ENCODE data around the gene CDYL2.
"Not testable (repeated sequence)": the region's sequence is repeated elsewhere in the genome, so short reads cannot be mapped to it uniquely, and the experiment has no call there.

Gene CDYL2

DNA sequence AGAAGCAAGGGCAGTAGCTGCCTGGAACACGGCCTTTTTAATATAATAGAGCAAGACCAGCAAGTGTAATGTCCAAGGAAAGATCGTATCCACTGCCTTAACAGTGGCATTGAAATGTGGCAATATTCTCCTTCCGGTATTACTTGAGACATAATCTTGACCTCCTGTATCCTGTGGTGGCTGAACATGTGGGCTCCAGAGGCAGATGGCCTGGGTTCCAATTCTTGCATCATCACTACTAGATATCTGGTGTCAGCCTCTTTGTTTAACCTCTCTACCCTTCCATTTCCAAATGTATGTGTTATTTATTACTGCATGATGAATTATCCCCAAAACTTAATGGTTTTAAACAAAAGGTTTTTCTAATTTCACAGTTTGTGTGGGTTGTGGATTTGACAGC, 3.5 kb upstream of the CDYL2 start:
- no peak for DNase-seq

DNA sequence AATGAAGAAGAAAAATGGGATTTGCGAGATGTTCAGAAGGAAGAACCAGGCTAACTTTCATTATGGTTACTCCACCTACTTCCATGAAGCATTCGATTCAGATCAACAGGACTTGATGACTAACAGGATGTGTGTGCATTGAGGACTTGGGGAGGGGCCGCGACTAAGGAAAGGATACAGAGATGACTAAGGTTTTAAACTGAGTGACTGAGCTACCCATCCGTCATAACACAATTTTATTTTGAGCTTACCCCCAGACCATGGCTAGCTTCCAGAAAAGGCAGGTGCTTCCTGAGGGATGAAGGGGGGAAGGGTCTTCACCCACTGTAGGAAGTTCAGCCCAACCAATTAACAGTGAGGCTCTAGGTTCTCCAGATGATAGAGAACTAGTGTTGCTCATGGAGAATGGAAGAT, 2.5 kb upstream of the CDYL2 start:
- no peak for DNase-seq

DNA sequence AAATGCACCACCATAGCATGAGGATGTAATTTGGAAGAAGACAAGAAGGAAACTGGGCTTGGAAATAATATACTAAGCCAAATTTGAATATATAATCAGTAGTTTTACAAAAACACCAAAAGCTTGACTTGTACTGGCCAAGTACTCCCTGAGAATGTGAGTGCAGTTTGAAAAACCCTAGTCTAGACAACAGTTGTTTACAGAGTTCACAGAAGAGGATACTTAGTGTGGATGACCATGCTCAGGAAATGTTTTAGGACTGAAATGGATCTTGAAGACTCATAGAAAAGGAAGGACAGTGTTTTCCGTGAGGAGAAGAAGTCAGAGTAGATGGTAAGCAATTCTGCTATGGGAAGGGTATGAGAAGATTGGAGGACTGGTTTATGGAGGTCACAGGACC, 1.9 kb upstream of the CDYL2 start:
- DNase-seq: no peak

DNA sequence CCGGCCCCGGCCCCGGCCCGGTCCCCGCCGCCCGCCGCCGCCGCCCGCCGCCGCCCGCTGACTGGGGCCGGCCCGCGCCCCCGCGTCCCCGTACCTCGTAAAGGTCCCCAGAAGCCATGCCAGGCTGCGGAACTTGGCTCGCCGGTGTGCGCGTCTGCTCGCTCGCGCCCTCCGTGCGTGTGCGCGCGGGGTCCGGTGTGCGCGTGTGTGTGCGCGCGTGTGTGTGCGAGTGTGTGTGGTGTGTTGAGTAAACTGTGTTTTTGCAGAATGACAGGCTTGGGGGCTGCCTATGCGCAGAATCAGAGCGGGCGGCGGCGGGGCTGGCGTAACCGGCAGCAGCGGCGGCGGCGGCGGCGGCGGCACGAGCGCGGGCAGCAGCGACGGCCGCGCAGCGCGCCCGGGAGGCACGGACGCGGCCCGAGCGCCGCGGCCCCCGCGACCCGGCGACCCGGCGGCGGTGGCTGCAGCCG, 307 bp downstream of the CDYL2 start:
- DNase-seq: peak; percentile 67

DNA sequence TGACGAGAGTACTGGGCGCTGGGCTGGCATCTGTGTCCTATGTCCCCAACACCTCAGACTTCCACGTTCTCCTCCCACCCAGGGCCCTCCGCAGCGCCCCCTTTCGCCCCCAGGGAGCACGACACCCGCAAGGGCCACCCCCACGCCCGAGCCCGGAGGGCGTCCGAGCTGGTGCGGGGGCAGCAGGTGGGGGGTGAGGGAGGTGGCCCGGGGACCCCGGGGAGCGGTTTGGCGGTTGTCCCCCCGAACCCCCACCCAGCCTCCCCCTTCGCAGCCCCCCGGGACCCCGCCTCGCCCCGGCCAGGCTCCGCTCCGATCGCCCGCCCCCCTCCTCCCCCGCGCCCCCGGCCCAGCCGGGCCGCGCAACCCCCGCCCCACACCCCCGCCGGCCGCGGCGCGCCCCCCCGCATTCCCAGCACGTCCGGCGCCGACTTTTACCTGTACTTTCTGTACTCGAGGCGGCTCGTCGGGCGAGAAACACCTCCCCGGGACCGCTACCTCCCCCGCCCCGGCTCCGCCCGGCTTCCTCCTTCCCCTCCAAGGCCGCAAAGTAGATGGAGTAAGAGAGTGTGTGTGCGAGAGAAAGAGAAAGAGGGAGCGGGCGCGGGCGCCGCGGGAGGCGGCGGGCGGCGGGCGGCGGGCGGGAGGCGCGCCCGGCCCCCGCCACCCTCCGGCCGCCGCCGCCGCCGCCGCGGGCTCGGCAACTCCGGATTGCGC, 901 bp downstream of the CDYL2 start:
- peak; percentile 32 for DNase-seq

DNA sequence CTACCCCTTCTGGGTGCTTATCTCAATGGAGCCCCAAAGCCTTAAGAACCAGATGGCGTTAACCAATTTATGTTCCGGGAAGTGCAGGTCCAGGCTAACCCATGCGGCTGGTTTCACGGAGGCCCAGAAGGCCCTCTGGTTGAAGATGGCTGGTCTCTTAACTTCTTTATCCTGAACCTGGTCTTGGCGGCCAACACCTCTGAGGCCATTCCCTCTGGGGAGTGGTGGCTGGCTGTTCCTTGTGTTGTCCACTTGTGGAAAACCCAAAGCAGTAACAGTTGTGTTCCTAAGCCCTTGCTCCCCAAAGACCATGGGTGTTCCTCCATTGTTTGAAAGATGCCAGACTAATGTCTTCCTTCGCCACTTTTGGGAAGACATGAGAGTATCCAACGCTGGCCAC, 1.5 kb downstream of the CDYL2 start:
- no peak for DNase-seq

DNA sequence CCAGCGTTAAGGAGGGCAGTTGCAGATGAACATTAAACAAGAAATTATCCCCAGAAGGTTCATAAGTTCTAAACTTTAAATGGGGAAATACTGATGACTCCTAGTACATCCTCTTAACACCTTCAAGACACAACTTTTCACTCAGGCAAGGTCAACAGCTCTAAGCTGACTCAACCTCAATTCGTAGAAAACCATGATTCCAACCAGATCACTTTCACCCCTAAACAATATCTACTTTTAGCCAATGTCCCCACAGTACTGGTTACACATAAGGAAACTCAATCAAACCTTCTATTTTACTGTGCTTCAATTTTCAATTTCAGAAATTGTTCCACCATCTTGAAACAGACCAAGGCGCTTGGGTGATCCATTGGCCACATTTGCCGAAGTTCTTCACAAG, 2.3 kb downstream of the CDYL2 start:
- no peak for DNase-seq

DNA sequence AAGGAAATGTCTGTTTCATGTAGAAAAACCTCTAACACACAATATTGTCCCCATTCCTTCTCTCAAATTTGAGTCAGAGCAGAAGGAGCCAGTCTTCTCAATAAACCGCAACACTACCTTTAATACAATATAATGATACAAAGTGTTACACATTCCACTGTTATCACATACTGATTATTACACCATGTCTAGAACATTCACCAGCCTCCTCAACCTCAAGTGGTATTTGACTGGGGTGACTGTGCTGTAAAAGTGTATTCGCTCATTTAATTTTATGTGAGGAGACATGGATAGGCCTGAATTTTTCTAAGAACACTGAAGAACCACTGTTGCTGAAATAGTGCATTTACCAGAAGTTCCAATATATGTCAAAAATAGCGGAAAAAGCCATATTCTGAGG, 10.3 kb downstream of the CDYL2 start:
- no peak for DNase-seq

DNA sequence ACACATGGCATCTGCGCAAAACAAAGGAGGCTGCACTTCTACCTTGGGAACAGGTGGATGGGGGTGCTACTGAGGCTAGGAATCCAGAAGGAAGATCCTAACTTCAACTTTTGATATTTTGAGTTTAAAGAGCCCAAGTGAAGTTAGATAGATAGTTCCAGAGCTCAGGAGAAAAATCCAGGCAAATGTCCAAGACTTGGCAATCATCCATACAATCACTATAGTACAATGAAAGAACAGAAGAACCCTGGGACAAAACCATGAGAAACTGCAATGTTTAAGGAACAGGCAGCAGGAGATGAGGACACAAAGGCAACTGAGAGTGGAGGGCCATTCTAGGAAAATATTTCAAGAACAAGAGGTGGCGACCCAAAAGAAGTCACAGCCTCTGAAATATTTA, 12.4 kb downstream of the CDYL2 start:
- no peak for DNase-seq

DNA sequence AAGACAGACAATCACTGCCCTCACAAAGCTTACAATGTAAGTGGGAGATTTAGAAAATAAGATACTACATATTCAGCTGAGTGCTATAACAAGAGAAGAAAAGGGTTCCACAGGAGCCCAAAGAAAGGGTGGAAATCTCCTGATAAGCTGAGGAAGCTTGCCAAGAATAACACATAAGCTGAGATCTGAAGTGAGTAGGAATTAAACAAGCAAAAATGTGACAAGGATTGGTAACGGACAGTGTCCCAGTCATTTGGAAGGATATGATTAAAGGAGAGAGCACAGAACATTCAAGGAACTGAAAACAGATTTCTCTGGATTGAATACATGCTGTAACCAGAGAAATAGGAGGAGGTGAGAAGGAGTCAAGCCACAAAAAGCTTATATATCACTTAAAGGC, 13.0 kb downstream of the CDYL2 start:
- no peak for DNase-seq

DNA sequence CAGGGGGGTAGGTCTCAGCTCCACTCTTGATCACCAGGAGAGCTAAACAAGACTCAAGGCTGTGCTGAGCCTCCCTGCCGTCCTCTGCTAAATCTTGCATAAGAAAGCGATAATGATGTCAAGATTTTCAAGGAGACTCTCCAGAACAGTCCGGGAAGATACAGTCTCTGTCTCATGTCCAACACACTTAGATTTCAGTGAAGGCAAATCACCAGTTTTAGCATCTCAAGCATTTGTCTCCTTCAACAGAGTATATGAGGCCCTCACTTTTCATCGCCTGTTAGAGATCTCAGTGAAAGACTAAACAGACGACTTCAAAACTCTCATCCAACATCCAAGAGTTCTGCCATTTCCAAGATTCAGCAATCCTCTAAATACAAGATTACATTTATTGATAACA, 13.6 kb downstream of the CDYL2 start:
- no peak for DNase-seq

DNA sequence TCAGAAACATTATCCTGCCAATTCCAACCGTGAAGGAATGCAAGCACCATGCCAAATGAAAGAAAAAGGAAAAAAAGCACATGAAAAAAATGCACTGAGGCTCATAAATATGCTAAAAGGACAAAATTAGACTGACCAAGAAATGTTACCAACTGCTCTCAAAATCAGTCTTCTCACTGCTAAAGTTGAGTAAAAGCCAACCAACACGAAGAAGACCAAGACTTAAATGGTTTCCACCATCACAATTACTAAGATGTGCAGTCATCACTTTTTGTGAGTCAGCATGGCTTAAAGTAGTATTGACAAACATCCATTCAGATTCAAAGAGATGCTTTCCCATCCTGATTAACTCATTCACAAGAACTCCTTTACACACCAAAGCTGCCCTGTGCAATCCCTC, 16.4 kb downstream of the CDYL2 start:
- no peak for DNase-seq

DNA sequence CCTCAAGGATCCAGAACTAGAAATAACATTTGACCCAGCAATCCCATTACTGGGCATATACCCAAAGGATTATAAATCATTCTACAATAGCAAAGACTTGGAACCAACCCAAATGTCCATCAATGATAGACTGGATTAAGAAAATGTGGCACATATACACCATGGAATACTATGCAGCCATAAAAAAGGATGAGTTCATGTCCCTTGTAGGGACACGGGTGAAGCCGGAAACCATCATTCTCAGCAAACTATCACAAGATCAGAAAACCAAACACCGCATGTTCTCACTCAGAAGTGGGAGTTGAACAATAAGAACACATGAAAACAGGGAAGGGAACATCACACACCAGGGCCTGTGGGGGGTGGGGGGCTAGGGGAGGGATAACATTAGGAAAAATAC, 17.8 kb downstream of the CDYL2 start:
- DNase-seq: not testable (repeated sequence)

DNA sequence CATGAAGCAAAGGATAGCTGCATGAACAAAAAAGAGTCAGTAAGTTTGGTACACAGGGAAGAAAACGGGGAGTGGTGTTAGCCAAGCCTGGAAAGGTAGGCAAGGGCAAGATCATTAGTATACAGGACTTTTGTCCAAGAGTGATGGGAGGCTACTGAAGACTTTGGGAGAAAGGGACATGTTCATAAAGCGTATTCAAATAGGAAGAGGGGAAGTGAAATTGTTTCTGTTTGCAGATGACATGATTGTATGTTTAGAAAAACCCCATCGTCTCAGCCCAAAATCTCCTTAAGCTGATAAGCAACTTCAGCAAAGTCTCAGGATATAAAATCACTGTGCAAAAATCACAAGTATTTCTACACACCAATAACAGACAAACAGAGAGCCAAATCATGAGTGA, 19.4 kb downstream of the CDYL2 start:
- no peak for DNase-seq

DNA sequence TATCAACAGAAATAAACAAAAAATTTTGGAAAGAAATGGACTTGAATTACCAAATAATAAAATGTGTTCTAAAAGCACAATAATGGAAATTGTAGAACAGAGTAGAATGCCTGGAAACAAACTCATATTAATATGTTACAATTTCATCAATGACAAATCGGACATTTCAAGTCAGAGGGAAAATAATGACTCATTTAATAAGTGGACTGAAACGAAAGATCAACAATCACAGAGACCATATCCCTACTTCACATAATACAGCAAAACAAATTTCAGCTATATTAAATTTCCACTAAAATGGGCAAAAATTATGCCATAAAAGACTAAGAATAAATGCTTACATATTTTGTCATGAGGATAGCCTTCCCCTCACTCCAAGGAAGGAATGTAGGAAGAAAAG, 25.7 kb downstream of the CDYL2 start:
- no peak for DNase-seq

DNA sequence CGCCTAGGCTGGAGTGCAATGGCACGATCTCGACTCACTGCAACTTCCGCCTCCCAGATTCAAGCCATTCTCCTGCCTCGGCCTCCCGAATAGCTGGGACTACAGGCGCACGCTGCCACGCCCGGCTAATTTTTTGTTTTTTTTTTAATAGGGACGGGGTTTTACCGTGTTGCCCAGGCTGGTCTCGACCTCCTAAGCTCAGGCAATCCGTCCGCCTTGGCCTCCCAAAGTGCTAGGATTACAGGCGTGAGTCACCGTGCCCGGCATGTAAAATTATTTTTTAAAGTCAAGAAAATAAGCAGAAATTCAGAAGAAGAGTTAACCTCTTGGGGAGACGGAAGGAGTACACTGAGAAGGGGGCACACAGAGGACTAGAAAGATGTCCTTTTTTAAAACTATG, 27.5 kb downstream of the CDYL2 start:
- no peak for DNase-seq

DNA sequence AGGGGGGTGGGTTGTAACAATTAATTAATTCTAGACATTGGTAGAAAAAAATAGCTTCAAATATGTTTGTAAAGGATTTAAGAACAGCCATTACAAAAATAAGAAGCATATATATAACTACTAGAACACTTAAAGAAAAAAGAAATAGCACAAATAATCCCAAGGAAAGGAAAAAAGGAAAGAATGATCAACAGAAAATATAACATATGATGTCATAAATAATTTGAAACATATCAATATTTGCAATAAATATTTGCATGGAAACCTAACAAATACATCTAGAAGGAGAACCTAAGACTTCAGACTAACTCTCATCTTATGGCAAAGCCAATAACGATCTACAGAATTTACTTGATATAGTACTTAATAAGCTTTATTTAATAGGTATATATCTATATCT, 28.9 kb downstream of the CDYL2 start:
- DNase-seq: no peak

DNA sequence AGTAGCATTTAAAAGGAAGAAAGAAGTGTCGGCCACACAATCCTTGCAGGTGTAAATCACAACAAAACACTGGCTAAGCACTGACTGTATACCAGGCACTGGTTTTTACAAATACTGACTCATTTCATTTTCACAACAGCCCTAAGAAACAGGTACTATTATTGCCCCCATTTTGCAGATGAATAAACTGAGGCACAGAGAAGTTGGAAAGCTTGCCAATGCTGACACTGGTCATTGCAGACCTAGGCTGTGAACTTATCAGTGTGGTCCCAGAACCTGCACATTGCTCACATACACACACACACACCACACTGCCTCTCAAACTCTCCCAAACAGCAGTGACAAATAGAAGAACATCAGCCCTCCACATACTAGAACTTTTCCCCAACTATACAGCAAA, 37.6 kb downstream of the CDYL2 start:
- DNase-seq: no peak

DNA sequence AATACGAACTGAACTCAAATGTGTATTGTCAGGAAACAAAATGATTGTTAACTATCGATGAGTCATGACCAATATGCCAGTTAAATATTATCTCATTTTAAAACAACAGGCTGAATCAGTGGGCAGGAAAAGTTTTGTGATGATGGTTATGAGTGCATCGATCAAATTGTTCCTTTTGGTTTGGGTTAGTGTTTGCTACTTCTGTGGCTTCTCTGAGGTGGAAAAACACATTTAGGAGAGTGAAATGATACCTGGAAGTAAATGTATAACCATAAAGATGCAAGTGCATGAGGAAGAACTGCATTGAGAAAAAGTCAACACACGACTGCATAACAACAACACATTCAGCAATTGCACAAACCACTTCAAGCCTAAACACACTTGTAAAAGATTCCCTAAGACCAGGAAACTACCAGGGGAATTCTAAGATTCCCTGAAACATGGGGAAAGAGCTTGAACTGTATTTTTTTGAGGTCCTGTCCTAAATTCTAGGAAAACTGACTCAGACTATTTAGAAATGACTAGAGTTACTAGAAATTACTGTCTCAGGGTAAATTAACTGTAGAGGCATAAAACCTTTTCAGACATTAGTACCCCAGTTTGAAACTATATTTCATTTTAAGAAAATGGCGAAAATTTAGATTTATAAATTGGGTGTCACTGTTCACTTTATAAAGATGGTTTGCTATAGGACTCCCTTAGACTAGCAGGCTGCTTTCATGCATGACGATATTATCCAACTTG, 44.8 kb downstream of the CDYL2 start:
- DNase-seq: no peak

DNA sequence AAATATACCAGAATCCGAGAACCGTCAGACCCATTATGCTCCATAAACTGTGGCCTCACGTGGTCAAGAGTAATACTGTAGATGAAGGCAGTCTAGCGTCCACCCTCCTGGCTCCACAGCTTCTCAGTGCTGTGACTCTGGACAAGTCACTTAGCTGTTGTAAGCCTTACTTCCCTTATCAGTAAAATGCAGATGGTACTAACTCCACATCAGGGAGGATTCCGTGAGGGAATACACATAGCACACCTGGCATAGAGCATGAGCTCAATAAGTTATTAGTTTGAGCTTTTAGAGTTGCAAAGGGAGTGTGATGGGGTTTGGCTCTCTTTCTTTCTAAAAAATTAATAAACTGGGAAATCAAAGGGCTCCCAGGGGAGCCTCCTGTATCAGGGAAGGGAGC, 49.9 kb downstream of the CDYL2 start:
- DNase-seq: no peak

DNA sequence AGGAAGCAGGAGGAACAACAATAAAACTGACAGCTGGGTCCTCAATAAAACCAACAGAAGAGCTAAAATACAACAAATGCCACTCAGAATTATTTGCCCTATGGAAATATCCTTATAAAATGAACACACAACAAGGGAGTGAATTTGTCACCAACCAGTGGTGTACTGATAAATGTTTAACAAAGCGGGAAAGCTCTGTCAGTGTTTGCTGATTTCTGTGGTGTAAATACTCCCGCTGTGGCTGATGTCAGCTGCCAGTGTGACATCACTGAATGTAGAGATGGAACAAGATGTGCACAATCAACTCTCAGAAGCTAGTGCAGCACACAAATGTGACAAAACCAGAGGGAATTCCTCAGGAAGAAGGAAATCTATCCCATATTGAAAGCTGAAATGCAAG, 51.9 kb downstream of the CDYL2 start:
- DNase-seq: no peak

DNA sequence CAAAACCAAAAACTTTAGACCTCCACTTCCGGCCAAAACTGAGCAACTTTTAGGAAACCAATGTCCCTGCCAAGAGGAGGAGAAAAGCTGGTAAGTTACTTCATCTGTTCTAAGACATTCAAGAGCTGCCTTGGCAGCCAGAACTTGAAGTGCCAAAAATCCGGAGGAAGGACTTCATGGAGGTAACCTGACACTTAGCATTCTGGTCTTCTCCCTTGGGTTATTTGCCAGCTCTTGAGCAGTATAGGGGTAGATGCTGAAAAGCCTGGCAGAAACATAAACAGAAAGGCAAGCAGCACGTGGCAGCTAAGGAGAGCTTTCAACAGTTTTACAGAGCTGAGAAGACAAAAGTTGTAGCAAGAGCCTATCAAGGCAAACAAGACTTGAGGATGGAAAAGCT, 53.2 kb downstream of the CDYL2 start:
- no peak for DNase-seq

DNA sequence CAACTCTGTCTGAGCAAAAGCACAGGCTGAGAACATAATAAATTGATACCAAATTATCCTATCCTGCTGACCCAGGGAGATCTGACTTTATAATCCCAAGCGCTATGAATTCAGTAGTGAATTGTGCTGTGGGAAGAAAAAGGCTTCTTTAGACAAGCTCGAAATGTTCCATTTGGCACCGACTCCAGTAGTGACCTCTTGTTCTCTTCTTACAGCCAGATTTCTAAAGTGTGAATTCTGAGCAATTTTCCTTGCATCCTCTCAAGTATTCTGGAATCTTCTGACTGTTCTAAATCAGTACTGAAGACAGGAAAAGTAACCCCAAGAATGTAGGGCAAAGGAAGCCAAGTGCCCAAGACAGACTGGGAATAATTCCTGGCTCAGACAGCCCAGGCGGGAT, 58.2 kb downstream of the CDYL2 start:
- DNase-seq: peak; percentile 39

DNA sequence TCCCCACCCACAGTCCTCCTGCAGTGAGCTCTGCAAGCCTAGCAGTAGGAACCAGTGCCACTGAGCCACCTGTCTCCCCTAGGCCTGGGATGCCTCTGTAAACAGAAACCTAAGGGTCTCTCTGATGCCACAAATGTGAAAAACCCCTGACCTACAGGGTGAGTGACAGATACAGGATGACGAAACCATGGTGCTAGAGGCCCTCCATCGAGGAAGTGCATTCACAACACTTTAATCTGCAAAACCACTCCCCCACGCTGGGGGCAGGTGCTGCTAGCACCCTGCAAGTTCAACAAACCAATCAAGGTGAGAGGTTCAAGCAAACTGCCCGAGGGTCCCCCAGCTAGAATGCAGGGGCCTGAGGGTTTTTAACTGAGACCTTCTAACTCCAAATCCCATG, 59.5 kb downstream of the CDYL2 start:
- DNase-seq: no peak

DNA sequence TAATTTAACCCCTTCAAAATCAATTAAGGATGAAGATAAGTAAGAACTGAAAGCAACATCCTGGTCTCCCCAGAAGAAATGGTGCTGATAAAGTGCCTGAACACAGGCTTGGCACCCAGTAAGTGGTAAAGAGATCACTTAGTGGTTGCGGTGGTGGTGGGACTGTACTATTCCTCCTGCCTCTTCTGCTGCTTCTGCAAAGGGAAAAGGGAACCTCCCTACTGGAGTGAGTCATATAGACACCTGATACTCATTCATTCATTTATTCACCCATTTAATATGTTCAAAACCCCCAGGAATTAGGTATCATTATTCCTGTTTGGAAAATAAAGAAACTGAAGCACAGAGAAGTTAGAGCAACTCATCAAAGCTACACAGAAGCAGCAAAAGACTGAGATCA, 60.6 kb downstream of the CDYL2 start:
- DNase-seq: no peak

Data from femur (tissue), 1 donor.